Measurements from ENCODE around the gene CCDC88C. TPM values are rescaled to one million over a fixed set of nuclear protein-coding genes. Genes with fewer than 3 reads are reported as not detected.
A peak's percentile ranks its signal among the peaks of the same experiment; 100 is the strongest.

CCDC88C gene
- total and polyA plus RNA-seq, 2 donors = 25.6 to 47.4 TPM

GRCh38 chr14:91235841-91236240, 181.8 kb downstream of the CCDC88C start:
- Histone ChIP-seq H3K9me3 (ENCODE audit: control insufficient read depth in 2 of 2, insufficient read depth in 1 of 2, low read length in 1 of 2) (no peaks in the 10 kb centered on the region), H3K36me3 (ENCODE audit: control insufficient read depth in 2 of 2, insufficient read depth in 2 of 2, low read length in 1 of 2) (peaks cover 0 to 3% of the 10 kb centered on the region in 2 donors), H3K27me3 (ENCODE audit: control insufficient read depth in 2 of 2, insufficient read depth in 1 of 2, low read length in 1 of 2) (no peaks in the 10 kb centered on the region), H3K4me3 (ENCODE audit: low read length in 2 of 2) (no peak overlapping the region), H3K27ac (ENCODE audit: low read depth in 1 of 2, low read length in 1 of 2) (no peak overlapping the region), H3K4me1 (ENCODE audit: control insufficient read depth in 2 of 2, insufficient read depth in 2 of 2, low read length in 2 of 2) (peaks cover 7 to 22% of the 10 kb centered on the region in 2 donors)
- no peak for DNase-seq (ENCODE audit: low read depth in 6 of 9, low spot score in 9 of 9)
- WGBS = over 99% methylated on average over 7 of the region's 7 CpGs

- WGBS = 98% methylated on average over 16 of the region's 16 CpGs
- no peak for DNase-seq (ENCODE audit: low read depth in 6 of 9, low spot score in 9 of 9)
- H3K9me3 ChIP-seq (ENCODE audit: control insufficient read depth in 2 of 2, insufficient read depth in 1 of 2, low read length in 1 of 2) = no peaks in the 10 kb centered on the region
- H3K4me1 ChIP-seq (ENCODE audit: control insufficient read depth in 2 of 2, insufficient read depth in 2 of 2, low read length in 2 of 2) = peaks cover 18 to 32% of the 10 kb centered on the region in 2 donors
- peaks cover 0 to 3% of the 10 kb centered on the region in 2 donors for H3K36me3 ChIP-seq (ENCODE audit: control insufficient read depth in 2 of 2, insufficient read depth in 2 of 2, low read length in 1 of 2)
- H3K4me3 ChIP-seq (ENCODE audit: low read length in 2 of 2) = no peak overlapping the region
- no peaks in the 10 kb centered on the region for H3K27me3 ChIP-seq (ENCODE audit: control insufficient read depth in 2 of 2, insufficient read depth in 1 of 2, low read length in 1 of 2)
- no peak overlapping the region for H3K27ac ChIP-seq (ENCODE audit: low read depth in 1 of 2, low read length in 1 of 2)
These were observed 182.9 kb downstream of the CCDC88C start for GRCh38 chr14:91234791-91235114.

GRCh38 chr14:91233936-91234790, 183.5 kb downstream of the CCDC88C start:
- DNase-seq (ENCODE audit: low read depth in 6 of 9, low spot score in 9 of 9) = no peak
- peaks cover 0 to 3% of the 10 kb centered on the region in 2 donors for H3K36me3 ChIP-seq (ENCODE audit: control insufficient read depth in 2 of 2, insufficient read depth in 2 of 2, low read length in 1 of 2)
- H3K4me1 ChIP-seq (ENCODE audit: control insufficient read depth in 2 of 2, insufficient read depth in 2 of 2, low read length in 2 of 2) = peaks cover 23 to 34% of the 10 kb centered on the region in 2 donors
- no peak overlapping the region for H3K27ac ChIP-seq (ENCODE audit: low read depth in 1 of 2, low read length in 1 of 2)
- WGBS = 96% methylated on average over 63 of the region's 63 CpGs
- no peaks in the 10 kb centered on the region for H3K27me3 ChIP-seq (ENCODE audit: control insufficient read depth in 2 of 2, insufficient read depth in 1 of 2, low read length in 1 of 2)
- no peaks in the 10 kb centered on the region for H3K9me3 ChIP-seq (ENCODE audit: control insufficient read depth in 2 of 2, insufficient read depth in 1 of 2, low read length in 1 of 2)
- H3K4me3 ChIP-seq (ENCODE audit: low read length in 2 of 2) = no peak overlapping the region

- Histone ChIP-seq H3K4me3 (ENCODE audit: low read length in 2 of 2) (no peak overlapping the region), H3K27me3 (ENCODE audit: control insufficient read depth in 2 of 2, insufficient read depth in 1 of 2, low read length in 1 of 2) (no peaks in the 10 kb centered on the region), H3K27ac (ENCODE audit: low read depth in 1 of 2, low read length in 1 of 2) (no peak overlapping the region), H3K9me3 (ENCODE audit: control insufficient read depth in 2 of 2, insufficient read depth in 1 of 2, low read length in 1 of 2) (no peaks in the 10 kb centered on the region), H3K4me1 (ENCODE audit: control insufficient read depth in 2 of 2, insufficient read depth in 2 of 2, low read length in 2 of 2) (peaks cover 31 to 40% of the 10 kb centered on the region in 2 donors), H3K36me3 (ENCODE audit: control insufficient read depth in 2 of 2, insufficient read depth in 2 of 2, low read length in 1 of 2) (peaks cover 0 to 3% of the 10 kb centered on the region in 2 donors)
- DNase-seq (ENCODE audit: low read depth in 6 of 9, low spot score in 9 of 9) = no peak
- WGBS = 64% methylated on average over 2 of the region's 2 CpGs
These were observed 185.0 kb downstream of the CCDC88C start for GRCh38 chr14:91232603-91233002.

- no peak overlapping the region for H3K27ac ChIP-seq (ENCODE audit: low read depth in 1 of 2, low read length in 1 of 2)
- peaks cover 0 to 3% of the 10 kb centered on the region in 2 donors for H3K36me3 ChIP-seq (ENCODE audit: control insufficient read depth in 2 of 2, insufficient read depth in 2 of 2, low read length in 1 of 2)
- DNase-seq (ENCODE audit: low read depth in 6 of 9, low spot score in 9 of 9) = no peak
- 97% methylated on average over 2 of the region's 2 CpGs for WGBS
- H3K4me1 ChIP-seq (ENCODE audit: control insufficient read depth in 2 of 2, insufficient read depth in 2 of 2, low read length in 2 of 2) = peaks cover 31 to 45% of the 10 kb centered on the region in 2 donors
- no peaks in the 10 kb centered on the region for H3K9me3 ChIP-seq (ENCODE audit: control insufficient read depth in 2 of 2, insufficient read depth in 1 of 2, low read length in 1 of 2)
- no peak overlapping the region for H3K4me3 ChIP-seq (ENCODE audit: low read length in 2 of 2)
- H3K27me3 ChIP-seq (ENCODE audit: control insufficient read depth in 2 of 2, insufficient read depth in 1 of 2, low read length in 1 of 2) = no peaks in the 10 kb centered on the region
These were observed 185.6 kb downstream of the CCDC88C start for GRCh38 chr14:91232052-91232451.

GRCh38 chr14:91231446-91231845, 186.2 kb downstream of the CCDC88C start:
- H3K4me3 ChIP-seq (ENCODE audit: low read length in 2 of 2) = no peak overlapping the region
- no peaks in the 10 kb centered on the region for H3K9me3 ChIP-seq (ENCODE audit: control insufficient read depth in 2 of 2, insufficient read depth in 1 of 2, low read length in 1 of 2)
- DNase-seq (ENCODE audit: low read depth in 6 of 9, low spot score in 9 of 9) = no peak
- peaks cover 31 to 48% of the 10 kb centered on the region in 2 donors for H3K4me1 ChIP-seq (ENCODE audit: control insufficient read depth in 2 of 2, insufficient read depth in 2 of 2, low read length in 2 of 2)
- peaks cover 0 to 3% of the 10 kb centered on the region in 2 donors for H3K36me3 ChIP-seq (ENCODE audit: control insufficient read depth in 2 of 2, insufficient read depth in 2 of 2, low read length in 1 of 2)
- WGBS = 93% methylated on average over 3 of the region's 3 CpGs
- H3K27ac ChIP-seq (ENCODE audit: low read depth in 1 of 2, low read length in 1 of 2) = no peak overlapping the region
- H3K27me3 ChIP-seq (ENCODE audit: control insufficient read depth in 2 of 2, insufficient read depth in 1 of 2, low read length in 1 of 2) = no peaks in the 10 kb centered on the region

GRCh38 chr14:91230397-91231035, 187.1 kb downstream of the CCDC88C start:
- 98% methylated on average over 4 of the region's 4 CpGs for WGBS
- H3K9me3 ChIP-seq (ENCODE audit: control insufficient read depth in 2 of 2, insufficient read depth in 1 of 2, low read length in 1 of 2) = no peaks in the 10 kb centered on the region
- no peaks in the 10 kb centered on the region for H3K27me3 ChIP-seq (ENCODE audit: control insufficient read depth in 2 of 2, insufficient read depth in 1 of 2, low read length in 1 of 2)
- no peak for DNase-seq (ENCODE audit: low read depth in 6 of 9, low spot score in 9 of 9)
- peaks cover 31 to 48% of the 10 kb centered on the region in 2 donors for H3K4me1 ChIP-seq (ENCODE audit: control insufficient read depth in 2 of 2, insufficient read depth in 2 of 2, low read length in 2 of 2)
- H3K36me3 ChIP-seq (ENCODE audit: control insufficient read depth in 2 of 2, insufficient read depth in 2 of 2, low read length in 1 of 2) = peaks cover 0 to 3% of the 10 kb centered on the region in 2 donors
- H3K4me3 ChIP-seq (ENCODE audit: low read length in 2 of 2) = no peak overlapping the region
- H3K27ac ChIP-seq (ENCODE audit: low read depth in 1 of 2, low read length in 1 of 2) = peak overlapping the region; percentile 72 to 82

GRCh38 chr14:91229743-91230200, 187.8 kb downstream of the CCDC88C start:
- H3K4me3 ChIP-seq (ENCODE audit: low read length in 2 of 2) = no peak overlapping the region
- H3K4me1 ChIP-seq (ENCODE audit: control insufficient read depth in 2 of 2, insufficient read depth in 2 of 2, low read length in 2 of 2) = peaks cover 31 to 48% of the 10 kb centered on the region in 2 donors
- peaks cover 4 to 5% of the 10 kb centered on the region in 2 donors for H3K36me3 ChIP-seq (ENCODE audit: control insufficient read depth in 2 of 2, insufficient read depth in 2 of 2, low read length in 1 of 2)
- peak in 8 of 9 donors; percentile 55 to 92 (median 75) for DNase-seq (ENCODE audit: low read depth in 6 of 9, low spot score in 9 of 9)
- no peaks in the 10 kb centered on the region for H3K9me3 ChIP-seq (ENCODE audit: control insufficient read depth in 2 of 2, insufficient read depth in 1 of 2, low read length in 1 of 2)
- WGBS = 3% methylated on average over 6 of the region's 6 CpGs
- peak overlapping the region; percentile 72 to 82 for H3K27ac ChIP-seq (ENCODE audit: low read depth in 1 of 2, low read length in 1 of 2)
- H3K27me3 ChIP-seq (ENCODE audit: control insufficient read depth in 2 of 2, insufficient read depth in 1 of 2, low read length in 1 of 2) = no peaks in the 10 kb centered on the region

GRCh38 chr14:91229005-91229382, 188.6 kb downstream of the CCDC88C start:
- Histone ChIP-seq H3K36me3 (ENCODE audit: control insufficient read depth in 2 of 2, insufficient read depth in 2 of 2, low read length in 1 of 2) (peaks cover 7% of the 10 kb centered on the region in 2 donors), H3K9me3 (ENCODE audit: control insufficient read depth in 2 of 2, insufficient read depth in 1 of 2, low read length in 1 of 2) (no peaks in the 10 kb centered on the region), H3K27me3 (ENCODE audit: control insufficient read depth in 2 of 2, insufficient read depth in 1 of 2, low read length in 1 of 2) (no peaks in the 10 kb centered on the region), H3K27ac (ENCODE audit: low read depth in 1 of 2, low read length in 1 of 2) (no peak overlapping the region), H3K4me3 (ENCODE audit: low read length in 2 of 2) (no peak overlapping the region), H3K4me1 (ENCODE audit: control insufficient read depth in 2 of 2, insufficient read depth in 2 of 2, low read length in 2 of 2) (peaks cover 31 to 49% of the 10 kb centered on the region in 2 donors)
- 100% methylated on average over 1 of the region's 1 CpG for WGBS
- no peak for DNase-seq (ENCODE audit: low read depth in 6 of 9, low spot score in 9 of 9)
